HT-29 (cell line): ENCODE measurements around the gene OR2T8. TPM values are rescaled to one million over a fixed set of nuclear protein-coding genes. Genes with fewer than 3 reads are reported as not detected.

Experiments
- DNase-seq: peaks from one replicate; pipeline ENCODE4 v3.0.0-alpha.2; 2015; ENCODE audit warnings: low spot score
- total RNA-seq: library from RNA; depleted of rRNA; stranded (reverse); fragments of >200 nt; shearing (Covaris generic); gene quantifications from 2 replicates; pipeline ENCODE4 v1.2.3, GENCODE V29; 2014; rRNA removed

Gene OR2T8
- total RNA-seq, 1 experiment from 2014 or later = not detected

DNA sequence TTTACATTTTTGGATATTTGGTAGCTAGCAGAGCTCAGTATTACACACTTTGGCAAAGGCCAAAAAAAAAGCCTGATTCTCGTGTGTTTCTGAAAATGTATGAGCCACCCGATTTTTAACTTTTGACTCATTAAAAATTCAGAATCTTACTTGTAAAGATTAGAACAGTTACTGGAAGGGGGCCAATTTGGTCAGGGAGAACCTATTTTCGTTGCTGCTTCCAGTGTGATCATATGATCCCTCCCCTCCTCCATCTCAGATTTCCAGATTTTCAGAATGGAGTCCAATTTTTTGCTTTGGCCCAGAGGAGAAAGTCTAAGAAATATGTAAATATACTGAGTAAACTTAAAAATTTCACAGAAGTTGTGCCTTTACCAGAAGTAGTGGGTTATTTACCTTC, 41.7 kb downstream of the OR2T8 start:
- no peak for DNase-seq

DNA sequence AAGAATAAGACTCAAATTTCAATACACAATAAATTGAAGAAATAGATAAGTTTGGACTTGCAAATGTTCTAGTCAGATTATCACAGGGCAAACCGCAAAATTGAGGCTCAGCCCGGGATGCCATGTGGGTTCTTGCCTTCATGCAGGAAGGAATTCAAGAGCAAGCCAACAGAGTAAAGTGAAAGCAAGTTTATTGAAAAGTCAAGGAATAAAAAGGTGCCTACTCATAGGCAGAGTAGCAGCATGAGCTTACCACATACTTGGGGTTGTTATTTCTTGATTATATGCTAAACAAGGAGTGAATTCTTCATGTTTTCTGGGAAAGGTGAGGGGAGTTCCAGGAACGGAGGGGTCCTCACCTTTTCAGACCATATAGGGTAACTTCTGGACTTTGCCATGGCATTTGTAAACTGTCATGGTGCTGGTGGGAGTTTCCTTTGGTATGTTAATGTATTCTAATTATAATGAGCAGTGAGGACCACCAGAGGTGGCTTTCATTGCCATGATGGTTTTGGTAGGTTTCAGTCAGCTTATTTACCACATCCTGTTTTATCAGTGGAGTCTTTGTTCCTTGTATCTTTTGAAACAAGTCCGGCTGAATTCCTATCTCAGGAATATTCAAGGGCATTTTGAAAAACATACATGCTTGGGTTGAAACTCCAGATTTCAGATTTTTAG, 43.0 kb downstream of the OR2T8 start:
- no peak for DNase-seq

GRCh38 chr1:247964933-247965332, 44.9 kb downstream of the OR2T8 start, which contains the start of gene OR2AK2:
Gene OR2AK2 (plus strand): TSS chr1:247965233. CDS start chr1:247965377, 144 bp downstream.
- no peak for DNase-seq

DNA sequence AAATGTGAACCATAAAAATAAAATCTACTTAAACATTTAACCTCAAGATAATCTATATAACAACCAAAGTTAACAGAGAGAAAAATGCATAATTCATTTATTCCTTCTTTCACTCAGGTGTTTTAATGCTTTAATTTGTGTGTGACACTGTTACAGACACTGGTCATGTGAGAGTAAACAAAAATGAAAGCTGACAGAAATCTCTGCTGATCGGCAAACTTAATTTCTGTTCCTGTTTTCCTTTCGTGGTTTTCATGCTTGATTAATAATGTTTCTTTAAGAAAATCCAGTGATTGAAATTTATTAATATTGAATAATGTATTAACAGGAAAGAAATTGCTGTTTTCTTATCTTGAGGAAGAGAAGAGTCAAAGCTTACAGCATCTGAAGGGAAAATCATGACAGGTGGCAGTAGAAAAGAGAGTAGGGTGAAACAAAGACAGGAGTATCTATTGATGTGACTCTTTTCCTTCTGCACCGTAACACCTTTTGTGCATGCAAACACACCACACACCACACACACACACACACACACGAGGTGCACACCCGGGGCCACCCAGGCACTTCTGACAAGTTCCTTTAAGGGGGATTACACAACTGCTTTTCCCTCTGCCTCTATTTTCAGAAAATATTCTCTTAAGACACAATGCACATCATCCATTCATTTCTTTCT, 46.6 kb downstream of the OR2T8 start:
- no peak for DNase-seq

Other genes with a start within 250 kb of the OR2T8 start
- not detected in 2 replicates for gene OR13G1, start 240.5 kb upstream of the OR2T8 start, total RNA-seq
- not detected in 2 replicates for gene OR6F1, start 203.6 kb upstream of the OR2T8 start, total RNA-seq
- not detected in 2 replicates for gene OR14K1, start 181.6 kb upstream of the OR2T8 start, total RNA-seq
- gene OR14A2, start 172.1 kb upstream of the OR2T8 start, total RNA-seq = not detected in 2 replicates
- not detected in 2 replicates for gene OR1C1, start 159.7 kb upstream of the OR2T8 start, total RNA-seq
- gene OR14A16, start 96.1 kb upstream of the OR2T8 start, total RNA-seq = not detected in 2 replicates
- not detected in 2 replicates for gene OR11L1, start 78.4 kb upstream of the OR2T8 start, total RNA-seq
- not detected in 2 replicates for gene TRIM58, start 63.1 kb upstream of the OR2T8 start, total RNA-seq
- gene OR2W3, start 24.7 kb upstream of the OR2T8 start, total RNA-seq = not detected in 2 replicates
- gene OR2AJ1, start 4.6 kb downstream of the OR2T8 start, total RNA-seq = not detected in 2 replicates
- not detected in 2 replicates for gene OR2L8, start 28.6 kb downstream of the OR2T8 start, total RNA-seq
- gene OR2AK2, start 45.0 kb downstream of the OR2T8 start, total RNA-seq = not detected in 2 replicates
- gene OR2L5, start 93.4 kb downstream of the OR2T8 start, total RNA-seq = not detected in 2 replicates
- gene OR2L2, start 109.8 kb downstream of the OR2T8 start, total RNA-seq = not detected in 2 replicates
- not detected in 2 replicates for gene OR2L3, start 126.6 kb downstream of the OR2T8 start, total RNA-seq
- gene OR2L13, start 174.9 kb downstream of the OR2T8 start, total RNA-seq = not detected in 2 replicates
- not detected in 2 replicates for gene OR2M5, start 224.9 kb downstream of the OR2T8 start, total RNA-seq